HCT116 (cell line): ENCODE measurements around the gene PIK3R2.

Experiments used
- CEBPB ChIP-seq: IDR thresholded peaks from 2 replicates; pipeline ENCODE4 v1.6.1; 2012; ENCODE audit warnings: low read depth
- CTCF ChIP-seq, 3 experiments: fragments of 200-600 bp in 1 of 3; sonication (generic) in 1 of 3; IDR thresholded peaks in 2 of 3; conservative IDR thresholded peaks in 1 of 3; 2 replicates each; pipeline ENCODE4 v1.5.1; 2012 to 2017; ENCODE audit warnings: low read depth in 2 of 3, low read length in 2 of 3, antibody characterized with exemption in 1 of 3, borderline replicate concordance in 1 of 3, control low read depth in 1 of 3, mild to moderate bottlenecking in 1 of 3, mixed read lengths in 1 of 3, mixed run types in 1 of 3, moderate library complexity in 1 of 3; ENCODE audit not compliant: insufficient read depth in 1 of 3
- EZH2 ChIP-seq: fragments of 200-600 bp; sonication (generic); IDR thresholded peaks from 2 replicates; pipeline ENCODE4 v1.6.1; 2017; ENCODE audit warnings: antibody characterized with exemption, mixed run types
- POLR2A ChIP-seq: IDR thresholded peaks from 2 replicates; pipeline ENCODE4 v1.7.0; 2011; ENCODE audit warnings: borderline replicate concordance; ENCODE audit not compliant: insufficient read depth, insufficient read length; ENCODE audit errors: extremely low read depth
- POLR2AphosphoS5 ChIP-seq: IDR thresholded peaks from 2 replicates; pipeline ENCODE4 v1.6.1; 2011; ENCODE audit warnings: mild to moderate bottlenecking, low read depth, low read length, moderate library complexity
- RAD21 ChIP-seq: IDR thresholded peaks from 2 replicates; pipeline ENCODE4 v1.6.1; 2012; ENCODE audit warnings: low read depth, mild to moderate bottlenecking
- SIN3A ChIP-seq: IDR thresholded peaks from 2 replicates; pipeline ENCODE4 v1.6.1; 2012; ENCODE audit warnings: low read depth
- SP1 ChIP-seq: IDR thresholded peaks from 2 replicates; pipeline ENCODE4 v1.6.1; 2012; ENCODE audit warnings: low read depth
- TCF7L2 ChIP-seq: IDR thresholded peaks from 2 replicates; pipeline ENCODE4 v1.7.0; 2011; ENCODE audit warnings: borderline replicate concordance, inconsistent platforms; ENCODE audit not compliant: insufficient read depth, insufficient read length; ENCODE audit errors: extremely low read depth
- YY1 ChIP-seq: IDR thresholded peaks from 2 replicates; pipeline ENCODE4 v1.6.1; 2011; ENCODE audit warnings: low read length, low read depth, moderate library complexity, mild to moderate bottlenecking; ENCODE audit not compliant: insufficient replicate concordance; ENCODE audit errors: extremely low read depth
- ZFX ChIP-seq: fragments of 450-650 bp; IDR thresholded peaks from 2 replicates; pipeline ENCODE4 v1.6.1; 2017
- TF ChIP-seq, protein P1 (sequence below): IDR thresholded peaks from 2 replicates; pipeline ENCODE4 v1.6.1; 2012

GRCh38 chr19:18135712-18136584, 17.0 kb upstream of the PIK3R2 start:
- no peak for TF ChIP-seq SIN3A
- TF ChIP-seq CTCF (IDR thresholded peaks at IDR 0.05 in 2 of 3, conservative IDR thresholded peaks at IDR 0.05 in 1 of 3; ENCODE audit: borderline replicate concordance in 1 of 3, insufficient read depth in 1 of 3, low read depth in 2 of 3, low read length in 2 of 3): no peak
- TF ChIP-seq YY1: no peak
- TF ChIP-seq RAD21: no peak
- no peak for TF ChIP-seq POLR2AphosphoS5
- TF ChIP-seq, protein P1, sequence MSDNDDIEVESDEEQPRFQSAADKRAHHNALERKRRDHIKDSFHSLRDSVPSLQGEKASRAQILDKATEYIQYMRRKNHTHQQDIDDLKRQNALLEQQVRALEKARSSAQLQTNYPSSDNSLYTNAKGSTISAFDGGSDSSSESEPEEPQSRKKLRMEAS: no peak
- TF ChIP-seq ZFX: no peak
- TF ChIP-seq POLR2A: no peak
- no peak for TF ChIP-seq EZH2
- TF ChIP-seq CEBPB: no peak
- no peak for TF ChIP-seq TCF7L2
- no peak for TF ChIP-seq SP1
